SK-N-SH (cell line): Measurements from ENCODE around the gene MICAL2. TPM values are rescaled to one million over a fixed set of nuclear protein-coding genes. Genes with fewer than 3 reads are reported as not detected.

ENCODE experiments used
- CTCF ChIA-PET: fragments of 300-600, 350-600 bp; formaldehyde crosslinking; extraction: SDS; loops from one replicate; lab custom pipeline; 2021; lab: Yijun Ruan, JAX
- POLR2A ChIA-PET: fragments of 350-600 bp; sonication (Branson Sonifier 250); formaldehyde crosslinking; extraction: SDS; loops from one replicate; lab custom pipeline; 2020; ENCODE audit warnings: antibody characterized with exemption, inconsistent platforms; lab: Yijun Ruan, JAX
- DNase-seq: peaks from one replicate; pipeline ENCODE4 v3.0.0; 2012
- H2AFZ ChIP-seq: fragments of 200-600 bp; sonication (generic); 2 replicates; pipeline ENCODE4 v1.8.1; 2016; ENCODE audit warnings: antibody characterized with exemption, mild to moderate bottlenecking, low read depth
- H3F3A ChIP-seq: fragments of 200-600 bp; sonication (generic); replicated peaks from 2 replicates; pipeline ENCODE3; 2016; ENCODE audit warnings: antibody characterized with exemption, mild to moderate bottlenecking; ENCODE audit not compliant: insufficient read depth
- H3K27ac ChIP-seq, 2 experiments: fragments of 200-500 bp in 1 of 2; fragments of 200-600 bp in 1 of 2; sonication (Bioruptor generic) in 1 of 2; sonication (generic), shearing (Covaris generic) in 1 of 2; 2 replicates each; pipeline versions ENCODE4 v1.5.1 to v1.6.1; 2014 to 2016; ENCODE audit warnings: low read depth in 2 of 2, inconsistent platforms in 1 of 2, low read length in 1 of 2, mild to moderate bottlenecking in 1 of 2, mixed read lengths in 1 of 2
- H3K27me3 ChIP-seq: fragments of 200-600 bp; sonication (generic), shearing (Covaris generic); 2 replicates; pipeline ENCODE4 v1.6.1; 2016; ENCODE audit warnings: mixed run types; ENCODE audit not compliant: insufficient read depth
- H3K36me3 ChIP-seq, 2 experiments: fragments of 200-500 bp in 1 of 2; fragments of 200-600 bp in 1 of 2; sonication (Bioruptor generic) in 1 of 2; sonication (generic) in 1 of 2; replicated peaks in 1 of 2; 2 replicates each; pipeline versions ENCODE3 to v1.5.1; 2014 to 2016; ENCODE audit warnings: low read length in 1 of 2, mild to moderate bottlenecking in 1 of 2; ENCODE audit not compliant: insufficient read depth in 2 of 2, control insufficient read depth in 1 of 2
- H3K4me1 ChIP-seq, 2 experiments: fragments of 200-500 bp in 1 of 2; fragments of 200-600 bp in 1 of 2; sonication (Bioruptor generic) in 1 of 2; sonication (generic), shearing (Covaris generic) in 1 of 2; 2 replicates each; pipeline versions ENCODE4 v1.5.1 to v1.6.1; 2014 to 2016; ENCODE audit warnings: low read depth in 1 of 2, low read length in 1 of 2, mixed run types in 1 of 2; ENCODE audit not compliant: insufficient read depth in 2 of 2, control insufficient read depth in 1 of 2
- H3K4me2 ChIP-seq: fragments of 200-600 bp; sonication (generic), shearing (Covaris generic); 2 replicates; pipeline ENCODE4 v1.6.1; 2017; ENCODE audit warnings: mixed run types
- H3K4me3 ChIP-seq, 2 experiments: fragments of 200-500 bp in 1 of 2; fragments of 200-600 bp in 1 of 2; sonication (Bioruptor generic) in 1 of 2; sonication (generic), shearing (Covaris generic) in 1 of 2; 2 replicates each; pipeline versions ENCODE4 v1.5.1 to v1.8.1; 2014 to 2016; ENCODE audit warnings: low read depth in 2 of 2, inconsistent platforms in 1 of 2, low read length in 1 of 2, mild to moderate bottlenecking in 1 of 2, mixed read lengths in 1 of 2, moderate library complexity in 1 of 2
- H3K79me2 ChIP-seq: fragments of 200-600 bp; sonication (generic); 2 replicates; pipeline ENCODE4 v1.8.1; 2017; ENCODE audit warnings: mild to moderate bottlenecking; ENCODE audit not compliant: insufficient read depth
- H3K9ac ChIP-seq: fragments of 200-600 bp; sonication (generic); 2 replicates; pipeline ENCODE4 v1.6.1; 2017; ENCODE audit warnings: mixed run types
- H3K9me2 ChIP-seq: fragments of 200-600 bp; sonication (generic); 2 replicates; pipeline ENCODE4 v1.6.1; 2017; ENCODE audit warnings: mixed run types
- H3K9me3 ChIP-seq: fragments of 200-600 bp; sonication (generic); 2 replicates; pipeline ENCODE4 v1.6.1; 2017; ENCODE audit warnings: mixed run types, mild to moderate bottlenecking, moderate library complexity
- H4K20me1 ChIP-seq: fragments of 200-600 bp; sonication (generic); 2 replicates; pipeline ENCODE4 v1.6.1; 2017; ENCODE audit warnings: mild to moderate bottlenecking, mixed run types; ENCODE audit not compliant: insufficient read depth
- EP300 ChIP-seq, 2 experiments: IDR thresholded peaks; 2 replicates each; pipeline versions ENCODE4 v1.4.0 to v1.6.1; 2012; ENCODE audit warnings: borderline replicate concordance in 1 of 2, low read depth in 1 of 2, low read length in 1 of 2
- FOXJ3 ChIP-seq: sonication (generic); formaldehyde crosslinking; IDR thresholded peaks from 2 replicates; pipeline ENCODE4 v1.5.1; 2020; ENCODE audit warnings: mild to moderate bottlenecking, missing genetic modification reagents
- FOXM1 ChIP-seq: IDR thresholded peaks from 2 replicates; pipeline ENCODE4 v1.4.0; 2012; ENCODE audit warnings: low read depth, mild to moderate bottlenecking
- GABPA ChIP-seq: IDR thresholded peaks from 2 replicates; pipeline ENCODE4 v1.4.0; 2012; ENCODE audit warnings: low read depth, mild to moderate bottlenecking
- MAX ChIP-seq: IDR thresholded peaks from 2 replicates; pipeline ENCODE4 v1.4.0; 2012; ENCODE audit warnings: low read depth
- NFIC ChIP-seq: IDR thresholded peaks from 2 replicates; pipeline ENCODE4 v1.4.0; 2012; ENCODE audit warnings: borderline replicate concordance
- PBX3 ChIP-seq: IDR thresholded peaks from 2 replicates; pipeline ENCODE4; 2012
- RAD21 ChIP-seq: IDR thresholded peaks from 2 replicates; pipeline ENCODE4 v1.6.1; 2012; ENCODE audit warnings: mild to moderate bottlenecking, low read length
- RXRA ChIP-seq: IDR thresholded peaks from 2 replicates; pipeline ENCODE4 v1.4.0; 2012; ENCODE audit warnings: low read depth, mild to moderate bottlenecking, borderline replicate concordance
- TCF12 ChIP-seq: IDR thresholded peaks from 2 replicates; pipeline ENCODE4 v1.4.0; 2012
- USF2 ChIP-seq: fragments of 150-350 bp; IDR thresholded peaks from 2 replicates; pipeline ENCODE4 v1.6.1; 2017; ENCODE audit warnings: antibody characterized with exemption, low read length, low read depth, borderline replicate concordance
- WGBS: methylation state at CpG from one replicate; pipeline ENCODE4 v1.1.6; 2017; ENCODE audit warnings: low lambda C conversion rate; 5-methylcytosine and 5-hydroxymethylcytosine counted together
- polyA plus RNA-seq, 3 experiments: library from polyadenylated mRNA; depleted of rRNA; stranded (reverse); fragments of >200 nt; gene quantifications; 2 replicates each; pipeline ENCODE4 v1.2.3, GENCODE V29; 2012

The MICAL2 gene
- polyA plus RNA-seq, 1 of the 3 experiments (the other 2 are of a cell fraction) = 54.6 TPM

- Histone ChIP-seq H3K4me1 (peaks cover 0 to 12% of the 10 kb centered on the region in 2 experiments; a peak in 2 of 4 replicates), H3K27ac (peak overlapping the region; percentile 53 to 85; a peak in 3 of 4 replicates), H2AFZ (no peak overlapping the region), H4K20me1 (no peaks in the 10 kb centered on the region), H3K4me2 (0 out of 2 replicates have a peak overlapping the region, but pooled peaks have one; percentile 7), H3K79me2 (peaks cover 28% of the 10 kb centered on the region; the same call in 1 of the 2 replicates), H3K27me3 (no peaks in the 10 kb centered on the region), H3K9me3 (no peaks in the 10 kb centered on the region), H3F3A (peaks cover 46% of the 10 kb centered on the region), H3K9ac (peak overlapping the region; percentile 62), H3K9me2 (no peaks in the 10 kb centered on the region), H3K36me3 (peaks cover 34 to 73% of the 10 kb centered on the region in 2 experiments), H3K4me3 (no peak overlapping the region)
- 81% methylated on average over 6 of the region's 12 CpGs for WGBS
- POLR2A ChIA-PET = no interaction called here
- TF ChIP-seq FOXJ3 (CRISPR knock-in tag) = no peak
- TF ChIP-seq EP300 (IDR thresholded peaks at IDR 0.05; ENCODE audit: borderline replicate concordance in 1 of 2, low read depth in 1 of 2, low read length in 1 of 2) = peak in 1 of 2 experiments; percentile 60; a peak in 1 of 4 replicates
- peak; percentile 70 for TF ChIP-seq NFIC
- peak; percentile 75; the same call in 1 of the 2 replicates for TF ChIP-seq MAX
- TF ChIP-seq PBX3 = peak; percentile 63
- peak; percentile 69 for TF ChIP-seq GABPA
- no peak for TF ChIP-seq RXRA
- peak; percentile 51 for TF ChIP-seq TCF12
- TF ChIP-seq FOXM1 = 0 out of 2 replicates have a peak, but pooled peaks have one; percentile 27
- CTCF ChIA-PET = interaction anchor here (1.3 to 5.4 kb wide), 2 partner anchors 11 to 177 kb away, joined by 4 to 48 read pairs; no protein-coding TSS in a partner anchor
- no peak for DNase-seq
Observed at GRCh38 chr11:12224537-12224893, 114.1 kb downstream of the MICAL2 start.

- Histone ChIP-seq H3K9me3 (no peaks in the 10 kb centered on the region), H3K27me3 (no peaks in the 10 kb centered on the region), H3K9me2 (no peaks in the 10 kb centered on the region), H3K79me2 (peaks cover 28% of the 10 kb centered on the region; the same call in 1 of the 2 replicates), H3K9ac (peak overlapping the region; percentile 62; the same call in 1 of the 2 replicates), H3K27ac (peak overlapping the region in 1 of 2 experiments; percentile 85; a peak in 3 of 4 replicates), H3K4me3 (no peak overlapping the region), H3K4me2 (0 out of 2 replicates have a peak overlapping the region, but pooled peaks have one; percentile 7), H4K20me1 (no peaks in the 10 kb centered on the region), H3K36me3 (peaks cover 41 to 78% of the 10 kb centered on the region in 2 experiments), H2AFZ (no peak overlapping the region), H3F3A (peaks cover 53% of the 10 kb centered on the region), H3K4me1 (peaks cover 0 to 12% of the 10 kb centered on the region in 2 experiments; a peak in 2 of 4 replicates)
- POLR2A ChIA-PET = no interaction called here
- CTCF ChIA-PET = interaction anchor here (0.8 to 5.4 kb wide), 4 partner anchors 10 to 178 kb away, joined by 3 to 48 read pairs (median 4); no protein-coding TSS in a partner anchor
- TF ChIP-seq RAD21 = no peak
- no peak for TF ChIP-seq USF2
- WGBS = 84% methylated on average over 8 of the region's 8 CpGs
- no peak for DNase-seq
Observed at GRCh38 chr11:12225046-12225739, 114.8 kb downstream of the MICAL2 start.
